GM04503 (cell line): ENCODE data around the gene KIF5B.
A peak's percentile ranks its signal among the peaks of the same experiment; 100 is the strongest.
"Not testable (repeated sequence)": the region's sequence is repeated elsewhere in the genome, so short reads cannot be mapped to it uniquely, and the experiment has no call there.

Experiments used
- DNase-seq: peaks from one replicate; pipeline ENCODE4 v3.0.0-alpha.2; 2012; ENCODE audit warnings: low read depth

The KIF5B gene

DNA sequence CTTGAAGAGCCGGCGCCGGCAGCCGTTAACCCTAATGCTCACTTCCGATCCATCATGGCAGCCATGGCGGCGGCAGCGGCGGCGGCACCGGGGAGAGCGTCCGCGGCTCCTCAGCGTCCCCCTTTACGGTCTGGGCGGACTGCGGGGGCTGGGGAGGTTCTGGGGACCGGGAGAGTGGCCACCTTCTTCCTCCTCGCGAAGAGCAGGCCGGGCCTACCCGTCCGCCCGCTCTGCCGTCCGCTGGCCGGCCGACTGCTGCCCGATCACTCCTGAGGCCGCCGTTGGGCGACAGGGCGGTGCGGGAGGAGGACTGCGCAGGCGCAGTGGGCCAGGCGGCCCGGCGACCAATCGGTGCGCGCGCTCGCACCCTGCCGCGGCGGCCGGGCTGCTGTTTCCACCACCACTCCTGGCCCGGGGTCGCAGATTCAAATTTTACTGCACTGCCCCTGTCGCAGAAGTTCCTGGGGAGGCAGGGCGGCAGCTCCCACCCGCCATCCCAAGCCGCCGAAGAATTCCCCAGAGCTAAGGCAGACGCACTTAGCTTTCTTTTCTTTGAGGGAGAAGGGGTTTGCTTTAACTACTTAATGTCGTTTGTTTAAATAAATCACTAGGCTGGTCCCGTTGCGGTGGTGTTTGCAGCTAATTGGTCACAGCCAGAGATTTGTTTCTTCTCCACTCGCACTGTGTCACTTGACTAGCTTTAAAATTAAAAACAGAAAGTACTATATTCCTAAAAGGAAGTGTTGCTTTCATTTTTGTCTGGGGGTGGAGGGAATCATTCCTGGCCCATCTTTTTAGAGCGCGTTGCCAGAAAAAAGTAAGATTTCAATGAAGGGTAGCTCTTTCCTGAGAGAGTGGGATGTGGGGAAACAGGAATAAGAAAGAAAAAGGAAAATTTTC is at the start of gene KIF5B:
KIF5B (minus strand) TSS at position 290 of the 900 bp plus-strand sequence. CDS start 452 bp downstream, outside the sequence.
- no peak for DNase-seq

DNA sequence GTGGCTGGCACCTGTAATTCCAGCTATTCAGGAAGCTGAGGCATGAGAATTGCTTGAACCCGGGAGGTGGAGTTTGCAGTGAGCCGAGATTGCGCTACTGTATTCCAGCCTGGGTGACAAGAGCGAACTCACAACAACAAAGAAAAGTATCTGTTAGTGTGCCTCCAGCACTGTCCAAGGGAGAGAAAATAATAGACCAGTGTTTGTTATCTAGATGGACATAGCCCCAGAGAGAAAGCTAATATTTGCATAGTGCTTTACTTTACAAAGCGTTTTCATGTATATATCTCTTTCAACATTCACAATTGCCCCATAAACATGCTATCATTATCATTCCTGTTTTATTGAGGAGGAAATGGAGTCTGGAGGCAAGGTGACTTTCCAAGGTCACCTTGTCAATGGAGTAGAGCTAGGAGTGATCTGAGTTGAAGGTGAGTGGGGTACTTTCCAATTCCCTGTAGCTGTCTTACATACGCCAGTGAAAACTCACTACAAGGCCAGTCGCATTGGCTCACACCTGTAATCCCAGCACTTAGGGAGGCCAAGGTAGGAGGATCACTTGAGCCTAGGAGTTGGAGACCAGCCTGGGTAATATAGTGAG is 49.7 kb upstream of the KIF5B start:
- no peak for DNase-seq

DNA sequence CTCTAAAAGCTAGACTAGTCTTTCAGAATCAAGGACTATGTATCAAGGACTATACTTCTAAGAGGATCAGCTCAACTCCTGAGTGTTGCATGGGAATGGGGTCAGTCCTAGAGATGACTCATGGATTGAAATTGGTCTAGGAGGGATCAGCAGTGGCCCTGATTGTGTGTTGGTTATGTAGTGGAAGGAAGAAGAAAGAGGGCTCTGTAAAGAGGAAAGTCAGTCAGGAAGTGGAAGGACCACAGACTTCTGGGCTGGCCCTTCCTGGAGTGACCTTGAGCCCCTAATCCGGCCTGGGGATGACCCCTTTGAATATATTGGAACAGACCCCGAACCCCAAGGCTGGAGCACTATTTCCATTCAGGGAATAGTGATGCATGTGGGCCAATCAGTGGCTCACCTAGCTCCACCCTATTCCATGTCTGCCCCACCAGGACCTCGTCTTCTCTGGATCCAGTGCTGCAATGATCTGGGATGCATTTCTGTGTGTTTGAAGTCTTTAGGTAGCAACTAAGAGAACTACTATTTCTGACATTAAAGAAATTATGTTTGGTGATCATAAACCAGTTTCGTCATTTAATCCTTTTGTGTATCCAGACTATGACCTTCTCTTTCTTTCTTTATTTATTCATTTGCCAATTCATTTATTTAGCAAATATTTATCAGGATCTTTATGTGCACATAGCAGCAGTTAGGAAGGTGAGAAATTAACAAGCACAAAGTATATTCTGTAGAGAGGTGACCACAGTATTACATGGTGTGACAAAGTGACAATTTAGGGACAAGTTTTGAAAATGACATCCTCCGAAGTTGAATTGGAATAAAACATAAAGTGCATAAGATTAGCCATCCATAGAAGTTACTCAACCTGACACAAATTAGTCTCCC is 48.6 kb upstream of the KIF5B start:
- DNase-seq: peak; percentile 4

DNA sequence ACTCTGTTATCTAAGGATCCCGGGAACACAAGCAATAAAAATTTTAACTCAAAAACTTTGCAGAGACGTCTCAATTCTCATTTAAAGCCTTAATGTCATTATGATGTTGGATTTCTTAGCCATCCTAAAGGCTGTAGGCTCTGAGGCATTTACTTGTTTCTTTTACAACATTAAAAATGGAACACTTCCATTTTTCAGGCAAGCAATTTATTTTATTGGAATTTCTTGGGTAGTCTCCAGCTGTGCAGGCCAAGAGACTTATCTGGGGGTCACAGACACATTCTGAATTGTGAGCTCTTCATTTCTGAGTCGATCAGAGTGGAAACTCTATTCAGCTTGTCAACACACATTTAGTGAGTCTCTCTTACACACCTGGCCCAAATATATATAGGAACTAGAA is 48.0 kb upstream of the KIF5B start:
- peak; percentile 8 for DNase-seq

DNA sequence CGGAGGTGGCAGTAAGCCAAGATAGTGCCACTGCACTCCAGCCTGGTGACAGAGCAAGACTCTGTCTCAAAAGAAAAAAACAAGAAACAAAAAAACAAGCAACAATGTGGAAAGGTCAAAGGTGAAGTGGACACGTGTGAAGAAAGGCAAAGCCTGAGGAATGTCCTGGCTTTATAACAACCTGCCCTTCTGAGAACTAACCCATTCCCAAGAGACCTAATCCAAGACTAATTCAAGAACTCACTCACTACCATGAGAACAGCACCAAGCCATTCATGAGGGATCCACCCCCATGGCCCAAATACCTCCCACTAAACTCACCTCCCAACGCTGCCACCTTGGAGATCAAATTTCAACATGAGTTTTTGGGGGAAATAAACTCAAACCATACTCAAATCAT is 47.5 kb upstream of the KIF5B start:
- peak; percentile 22 for DNase-seq

DNA sequence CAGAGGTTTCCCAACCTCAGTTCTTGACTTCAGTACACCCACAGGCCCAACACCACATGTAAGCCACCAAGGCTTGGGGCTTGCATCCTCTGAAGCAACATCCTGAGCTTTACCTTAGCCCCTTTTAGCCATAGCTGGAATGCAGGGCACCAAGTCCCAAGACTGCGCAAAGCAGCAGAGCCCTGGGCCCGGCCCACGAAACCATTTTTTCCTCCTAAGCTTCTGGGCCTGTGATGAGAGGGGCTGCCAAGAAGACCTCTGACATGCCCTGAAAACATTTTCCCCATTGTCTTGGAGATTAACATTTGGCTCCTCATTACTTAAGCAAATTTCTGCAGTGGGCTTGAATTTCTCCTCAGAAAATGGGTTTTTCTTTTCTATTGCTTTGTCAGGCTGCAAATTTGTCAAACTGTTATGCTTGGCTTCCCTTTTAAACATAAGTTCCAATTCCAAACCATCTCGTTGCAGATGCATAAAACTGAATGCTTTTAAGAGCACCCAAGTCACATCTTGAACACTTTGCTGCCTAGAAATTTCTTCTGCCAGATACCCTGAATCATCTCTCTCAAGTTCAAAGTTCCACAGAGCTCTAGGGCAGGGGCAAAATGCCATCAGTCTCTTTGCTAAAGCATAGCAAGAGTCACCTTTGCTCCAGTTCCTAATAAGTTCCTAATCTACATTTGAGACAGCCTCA is 42.5 kb upstream of the KIF5B start:
- DNase-seq: not testable (repeated sequence)

DNA sequence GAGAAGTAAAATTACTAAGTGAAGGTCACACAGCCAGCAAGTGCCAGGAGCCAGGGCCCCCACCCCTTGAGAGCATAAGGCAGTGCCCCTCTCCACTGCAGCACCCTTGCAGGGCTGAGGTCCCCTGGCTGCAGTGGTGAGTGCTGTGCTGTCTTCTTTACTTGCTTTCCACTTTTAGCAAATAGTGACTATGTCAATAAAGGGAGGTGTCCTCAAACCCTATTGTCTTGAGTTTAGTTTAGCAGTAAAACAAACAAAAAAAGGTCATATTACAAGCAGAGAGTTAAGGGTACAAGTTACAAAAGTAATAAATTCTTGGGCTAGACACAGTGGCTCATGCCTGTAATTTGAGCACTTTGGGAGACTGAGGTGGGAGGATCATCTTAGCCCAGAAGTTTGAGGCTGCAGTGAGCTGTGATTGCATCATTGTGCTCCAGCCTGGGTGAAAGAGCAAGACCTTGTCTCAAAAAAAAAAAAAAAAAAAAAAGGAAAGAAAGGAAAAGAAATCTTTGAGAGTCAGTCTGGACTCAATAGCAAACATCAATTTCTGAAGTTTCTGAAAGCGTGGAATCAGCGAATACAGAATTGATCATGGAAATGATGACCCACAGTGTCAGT is 39.0 kb upstream of the KIF5B start:
- no peak for DNase-seq

DNA sequence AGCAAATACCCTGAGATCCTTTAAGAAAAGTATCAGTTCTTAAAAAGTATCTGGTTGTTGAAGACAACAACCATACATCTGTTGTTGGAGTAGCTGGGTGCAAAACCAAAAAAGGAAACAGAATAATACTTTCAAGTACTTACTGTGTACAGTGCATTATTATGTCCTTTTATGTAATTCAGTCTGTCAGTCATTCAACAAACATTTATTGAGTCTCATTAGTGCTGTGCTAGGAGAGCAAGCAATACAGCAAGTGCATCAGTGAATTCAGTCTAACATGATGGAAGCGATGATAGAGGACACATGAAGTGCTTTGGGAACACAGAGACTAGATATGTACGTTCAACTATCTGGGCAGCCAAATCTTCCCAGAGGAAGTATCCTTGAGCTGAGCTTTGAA is 37.4 kb upstream of the KIF5B start:
- DNase-seq: no peak

DNA sequence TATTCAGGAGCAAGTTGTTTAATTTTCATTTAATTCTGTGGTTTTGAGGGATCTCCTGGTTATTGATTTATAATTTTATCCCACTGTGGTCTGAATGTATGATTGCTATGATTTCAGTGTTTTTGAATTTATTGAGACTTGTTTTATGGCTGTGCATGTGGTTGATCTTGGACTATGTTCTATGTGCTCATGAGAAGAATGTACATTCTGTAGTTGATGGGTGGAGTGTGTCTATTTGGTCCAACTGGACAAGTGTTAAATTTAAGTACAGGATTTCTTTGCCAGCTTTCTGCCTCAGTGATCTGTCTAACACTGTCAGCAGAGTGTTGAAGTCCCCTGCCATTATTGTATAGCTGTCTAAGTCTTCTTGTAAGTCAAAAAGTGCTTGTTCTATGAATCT is 34.8 kb upstream of the KIF5B start:
- no peak for DNase-seq

DNA sequence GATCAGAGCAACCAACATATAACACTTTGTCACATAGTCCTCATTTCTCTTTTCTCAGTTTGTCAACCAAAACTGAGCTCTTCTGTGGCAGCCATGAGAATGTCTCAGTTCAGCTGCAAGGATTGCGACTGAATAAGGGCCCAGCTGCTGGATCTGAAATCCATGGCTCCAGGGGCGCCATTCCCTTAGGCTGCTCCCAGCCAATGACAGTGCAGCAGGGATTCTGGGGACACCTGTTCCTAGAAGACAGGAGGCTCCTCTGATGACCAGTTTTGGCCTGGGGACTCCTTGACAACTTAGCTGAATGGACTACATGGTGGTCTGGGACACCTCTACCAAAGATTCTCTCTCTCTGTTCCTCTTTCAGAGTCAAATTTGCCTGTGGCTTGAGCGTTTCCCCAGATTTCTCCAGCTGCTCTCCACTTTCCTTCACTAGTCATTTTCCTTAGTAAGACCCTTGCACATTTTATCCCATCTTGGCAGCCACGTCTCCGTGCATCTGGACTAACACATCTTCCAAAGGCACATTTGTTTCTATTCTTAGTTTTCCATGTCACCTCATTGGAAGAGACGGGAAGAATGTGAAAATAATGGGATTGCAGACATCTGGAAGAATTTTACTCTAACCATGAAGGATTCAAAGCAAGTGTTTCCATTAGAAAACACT is 28.1 kb upstream of the KIF5B start:
- DNase-seq: no peak

DNA sequence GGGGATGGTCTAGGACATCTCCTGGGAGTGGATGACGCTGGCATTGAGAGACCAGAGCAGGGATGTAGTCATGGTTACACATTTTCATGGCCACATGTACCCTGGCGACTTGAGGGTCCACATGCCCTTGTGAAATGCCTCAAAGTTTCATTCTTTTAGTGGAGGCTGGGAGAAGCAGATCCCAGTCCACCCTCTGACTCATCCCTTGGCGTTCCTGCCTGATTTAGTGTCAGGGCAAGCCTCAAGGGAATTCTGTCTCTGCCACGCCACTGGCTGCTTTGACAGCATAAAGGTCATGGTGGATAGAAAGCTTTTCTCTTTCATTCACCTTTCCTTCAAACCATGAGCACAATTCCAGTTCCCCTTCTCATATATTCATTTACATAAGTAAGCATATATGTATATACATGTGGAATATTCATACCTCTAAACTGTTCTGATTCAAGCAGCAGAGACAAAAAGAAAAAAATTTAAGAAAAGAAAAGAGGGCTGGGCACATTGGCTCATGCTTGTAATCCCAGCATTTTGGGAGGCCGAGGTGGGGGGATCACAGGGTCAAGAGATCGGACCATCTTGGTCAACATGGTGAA is 21.8 kb upstream of the KIF5B start:
- DNase-seq: peak; percentile 67

DNA sequence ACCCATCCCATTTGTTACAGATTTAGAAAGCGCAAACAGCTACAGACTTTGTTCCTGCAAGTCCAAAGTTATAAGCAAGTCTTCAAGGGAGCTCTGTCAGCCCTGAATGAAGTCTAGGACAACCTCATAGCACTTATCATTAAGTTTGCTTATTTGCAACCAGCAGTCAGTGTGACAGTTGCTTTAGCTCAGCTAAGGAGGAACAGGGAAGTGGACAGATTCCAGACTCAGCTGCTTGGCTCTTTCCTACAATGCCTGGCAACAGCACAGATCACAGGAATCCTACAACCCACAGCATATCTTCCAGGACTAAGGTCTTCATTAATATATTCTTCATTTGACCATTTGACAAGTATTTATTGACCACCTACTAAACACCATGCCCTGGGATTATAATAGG is 17.4 kb upstream of the KIF5B start:
- DNase-seq: no peak

DNA sequence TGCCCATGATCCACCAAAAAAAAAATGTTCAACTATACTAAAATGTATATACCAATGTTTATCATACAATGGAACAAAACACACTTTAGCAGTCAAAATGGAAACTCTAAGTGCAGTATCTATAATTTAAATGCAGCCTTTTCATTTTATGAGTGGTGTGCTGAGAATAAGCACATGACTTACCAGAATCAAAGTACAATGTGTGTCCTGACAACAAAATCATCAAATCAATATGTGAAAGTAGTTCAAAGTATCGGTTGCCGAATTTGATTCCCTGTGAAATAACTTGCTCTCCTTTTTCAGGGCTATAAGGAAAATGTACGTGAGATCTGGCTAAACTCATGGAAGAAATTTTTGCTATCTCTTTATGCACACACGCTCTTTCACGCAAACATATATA is 16.9 kb upstream of the KIF5B start:
- no peak for DNase-seq

DNA sequence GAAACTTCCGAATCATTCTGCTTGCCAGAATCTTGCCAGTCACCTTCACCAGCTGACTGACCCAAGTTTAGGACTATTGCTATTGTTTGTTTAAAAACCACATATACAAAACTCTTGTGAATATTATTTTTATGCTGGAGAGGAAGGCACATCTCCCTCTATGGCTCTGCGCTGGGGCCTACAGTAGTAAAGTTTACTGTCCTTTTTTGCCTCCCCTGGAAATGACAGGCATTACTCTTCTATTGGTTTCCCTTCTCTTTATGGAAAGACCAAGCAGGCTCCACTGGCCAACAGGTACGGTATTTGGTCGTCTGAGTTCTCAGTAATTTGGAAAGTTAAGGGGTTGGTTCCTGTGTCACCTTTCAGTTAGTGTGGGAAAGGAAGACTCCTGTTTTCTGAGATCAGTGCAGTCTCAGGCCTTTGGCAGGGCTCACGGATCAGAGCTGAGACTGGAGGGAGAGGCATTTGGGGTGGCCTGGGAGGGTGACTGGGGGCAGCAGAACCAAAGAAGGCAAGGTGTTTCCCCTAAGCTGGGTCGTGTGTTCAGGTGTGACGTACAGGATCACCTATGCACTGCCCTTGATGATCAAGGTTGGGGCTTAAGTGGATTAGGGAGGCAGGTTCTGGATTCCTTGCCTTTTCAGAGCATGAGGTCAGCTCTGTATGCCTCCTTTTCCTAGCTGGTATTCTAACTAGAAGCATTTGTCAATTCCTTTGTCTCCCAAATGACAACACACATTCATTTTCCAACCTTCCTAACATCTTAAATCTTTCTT is 16.0 kb upstream of the KIF5B start:
- DNase-seq: no peak

DNA sequence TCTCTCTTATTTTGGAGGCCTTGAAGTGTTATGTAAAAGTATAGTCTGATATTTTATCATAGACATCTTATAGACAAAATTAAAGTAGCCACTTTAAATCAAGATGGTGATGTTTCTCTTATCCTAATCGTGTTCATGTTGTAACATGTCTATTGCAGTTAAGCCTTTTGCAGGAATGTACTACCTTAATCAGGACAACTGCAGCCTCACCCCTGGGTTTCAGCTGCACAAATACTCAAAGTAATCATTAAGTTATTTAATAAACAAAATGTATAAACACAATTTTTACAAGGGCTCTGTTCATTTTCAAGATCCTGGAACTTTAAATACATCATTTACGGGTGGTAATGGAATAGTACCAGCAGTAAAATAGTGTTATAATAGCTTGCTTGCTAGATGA is 14.4 kb upstream of the KIF5B start:
- no peak for DNase-seq

DNA sequence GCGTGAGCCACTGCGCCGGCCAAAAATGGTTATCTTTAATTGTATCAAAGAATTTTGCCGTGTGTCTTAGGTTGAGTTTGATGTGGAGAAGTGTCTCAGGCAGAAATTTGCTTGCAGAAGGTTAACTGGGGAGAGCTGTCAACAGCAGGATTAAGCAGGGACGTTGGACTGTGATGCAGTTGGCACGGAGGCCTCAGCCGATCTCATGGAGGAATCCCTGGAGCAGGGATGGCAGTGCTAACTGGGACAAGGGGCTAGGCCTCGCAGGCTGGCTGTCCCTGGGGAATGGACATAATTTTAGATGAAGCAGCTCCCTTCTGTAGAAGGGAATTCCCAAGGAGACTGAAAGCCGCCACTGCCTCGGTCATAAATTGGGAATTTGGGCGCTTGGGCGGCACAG is 12.3 kb upstream of the KIF5B start:
- no peak for DNase-seq

DNA sequence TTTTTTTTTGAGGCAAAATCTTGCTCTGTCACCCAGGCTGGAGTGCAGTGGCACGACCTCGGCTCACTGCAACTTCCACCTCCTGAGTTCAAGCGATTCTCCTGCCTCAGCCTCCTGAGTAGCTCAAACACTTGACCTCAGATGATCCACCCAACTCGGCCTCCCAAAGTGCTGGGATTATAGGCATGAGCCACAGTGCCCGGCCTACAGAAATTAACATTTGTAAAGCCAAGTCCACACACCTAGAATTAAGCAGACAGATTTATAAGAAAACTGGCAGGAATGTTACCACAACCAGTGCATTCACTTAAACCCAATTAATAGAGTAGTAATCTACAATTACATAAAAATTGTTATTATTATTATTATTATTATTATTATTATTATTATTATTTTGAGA is 11.7 kb upstream of the KIF5B start:
- not testable (repeated sequence) for DNase-seq

DNA sequence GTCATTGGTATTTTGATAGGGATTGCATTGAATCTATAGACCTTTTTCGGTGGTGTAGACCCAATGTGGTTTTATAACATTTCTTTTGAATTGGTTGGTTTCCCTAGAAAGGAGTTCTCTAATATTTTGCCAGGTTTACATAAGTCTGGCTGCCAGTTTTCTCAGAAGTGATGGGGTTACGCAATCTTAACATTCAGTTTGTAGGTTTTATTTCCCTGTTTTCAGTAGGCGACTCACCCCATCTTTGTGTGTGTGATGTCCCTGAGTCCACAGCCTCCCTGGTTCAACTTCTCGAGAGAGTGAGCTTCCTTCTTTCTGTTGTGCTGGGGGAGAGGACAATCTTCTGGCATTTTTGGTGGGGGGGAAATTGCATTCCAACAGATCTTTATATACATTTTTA is 9.6 kb upstream of the KIF5B start:
- no peak for DNase-seq

DNA sequence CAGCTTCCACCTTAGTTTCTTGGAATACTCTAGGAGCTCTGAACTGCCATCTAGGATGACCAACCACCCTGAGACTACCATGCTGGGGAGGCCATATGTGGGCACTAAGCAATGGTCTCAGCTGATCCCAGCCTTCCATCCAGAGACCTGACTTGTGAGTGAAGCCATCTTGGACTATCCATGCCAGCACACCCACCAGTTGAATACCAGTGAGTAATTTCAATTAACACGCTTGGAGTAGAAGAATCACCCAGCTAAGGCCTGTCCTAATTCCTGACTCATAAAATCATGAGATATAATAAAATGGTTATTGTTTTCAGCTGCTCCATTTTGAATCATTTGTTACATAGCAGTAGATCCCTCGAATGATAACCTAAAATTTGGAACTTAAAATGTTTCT is 5.2 kb upstream of the KIF5B start:
- no peak for DNase-seq

DNA sequence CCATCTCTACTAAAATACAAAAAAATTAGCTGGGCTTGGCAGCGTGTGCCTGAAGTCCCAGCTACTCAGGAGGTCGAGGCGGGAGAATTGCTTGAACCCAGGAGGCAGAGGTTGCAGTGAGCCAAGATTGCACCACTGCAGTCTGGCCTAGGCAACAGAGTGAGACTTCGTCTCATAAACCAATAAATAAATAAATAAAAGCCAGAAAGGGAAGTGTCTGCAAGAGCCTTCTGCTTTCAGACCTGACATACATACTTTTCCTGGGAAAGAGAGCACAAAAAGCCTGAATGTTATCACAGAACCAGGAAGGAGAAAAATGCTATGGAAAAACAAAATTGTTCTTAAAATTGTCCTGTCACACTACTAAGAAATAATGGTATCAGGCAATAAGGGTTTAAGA is 4.1 kb upstream of the KIF5B start:
- no peak for DNase-seq
